ENCODE data around the gene CPED1. TPM values are rescaled to one million over a fixed set of nuclear protein-coding genes. Genes with fewer than 3 reads are reported as not detected.

Gene CPED1
- total RNA-seq, 1 experiment from 2014 or later = 1.8 TPM

DNA sequence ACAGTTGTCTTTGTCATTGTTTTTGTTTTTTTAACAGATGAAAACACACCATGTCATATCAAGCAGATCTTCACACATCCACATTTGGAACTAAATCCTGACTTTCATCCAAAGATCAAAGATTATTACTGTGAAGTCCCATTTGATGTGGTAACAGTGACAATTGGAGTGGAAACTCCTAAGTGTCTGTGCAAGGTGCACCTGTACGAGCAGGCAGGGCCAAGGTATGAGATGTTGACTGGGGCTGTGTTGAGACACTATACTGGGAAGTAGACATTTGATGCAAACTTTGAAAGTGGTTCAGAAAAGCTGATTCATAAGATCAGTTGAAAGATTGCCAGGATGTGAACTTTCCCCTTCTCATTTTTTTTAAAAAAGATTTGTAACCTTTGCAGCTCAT, 152.3 kb downstream of the CPED1 start:
- no peaks in the 10 kb centered on the region for H4K20me1 ChIP-seq (ENCODE audit: low read length)
- no peaks in the 10 kb centered on the region for H3K36me3 ChIP-seq (ENCODE audit: low read depth, low read length)
- ATAC-seq = no peak
- no peaks in the 10 kb centered on the region for H3F3A ChIP-seq (ENCODE audit: low read length, unreplicated experiment)
- BruUV-seq (replicated peaks) = no TSS peak
- H3K27me3 ChIP-seq (ENCODE audit: low read length) = no peaks in the 10 kb centered on the region
- CTCF ChIA-PET = no interaction called here
- H3K9me3 ChIP-seq (ENCODE audit: low read length) = no peaks in the 10 kb centered on the region
- POLR2A ChIA-PET (ENCODE audit: unreplicated experiment) = no interaction called here
- TF ChIP-seq, protein P1, sequence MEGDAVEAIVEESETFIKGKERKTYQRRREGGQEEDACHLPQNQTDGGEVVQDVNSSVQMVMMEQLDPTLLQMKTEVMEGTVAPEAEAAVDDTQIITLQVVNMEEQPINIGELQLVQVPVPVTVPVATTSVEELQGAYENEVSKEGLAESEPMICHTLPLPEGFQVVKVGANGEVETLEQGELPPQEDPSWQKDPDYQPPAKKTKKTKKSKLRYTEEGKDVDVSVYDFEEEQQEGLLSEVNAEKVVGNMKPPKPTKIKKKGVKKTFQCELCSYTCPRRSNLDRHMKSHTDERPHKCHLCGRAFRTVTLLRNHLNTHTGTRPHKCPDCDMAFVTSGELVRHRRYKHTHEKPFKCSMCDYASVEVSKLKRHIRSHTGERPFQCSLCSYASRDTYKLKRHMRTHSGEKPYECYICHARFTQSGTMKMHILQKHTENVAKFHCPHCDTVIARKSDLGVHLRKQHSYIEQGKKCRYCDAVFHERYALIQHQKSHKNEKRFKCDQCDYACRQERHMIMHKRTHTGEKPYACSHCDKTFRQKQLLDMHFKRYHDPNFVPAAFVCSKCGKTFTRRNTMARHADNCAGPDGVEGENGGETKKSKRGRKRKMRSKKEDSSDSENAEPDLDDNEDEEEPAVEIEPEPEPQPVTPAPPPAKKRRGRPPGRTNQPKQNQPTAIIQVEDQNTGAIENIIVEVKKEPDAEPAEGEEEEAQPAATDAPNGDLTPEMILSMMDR (conservative IDR thresholded peaks at IDR 0.05; ENCODE audit: low read depth, low read length) = no peak
- TF ChIP-seq EZH2phosphoT487 (IDR thresholded peaks at IDR 0.05; ENCODE audit: borderline replicate concordance, low read length) = no peak
- no peak for TF ChIP-seq EZH2 (IDR thresholded peaks at IDR 0.05; ENCODE audit: low read length, unreplicated experiment)
- no peak overlapping the region for H3K4me2 ChIP-seq (ENCODE audit: low read length)
- H3K4me1 ChIP-seq (ENCODE audit: insufficient read depth, low read length) = no peaks in the 10 kb centered on the region
- H2AFZ ChIP-seq (ENCODE audit: low read length) = no peak overlapping the region
- DNase-seq = no peak
- H3K79me2 ChIP-seq (ENCODE audit: low read length) = no peaks in the 10 kb centered on the region
- no peak overlapping the region for H3K27ac ChIP-seq (ENCODE audit: low read length)
- H3K9me2 ChIP-seq (replicated peaks; ENCODE audit: low read length) = no peaks in the 10 kb centered on the region
- no peak overlapping the region for H3K9ac ChIP-seq (ENCODE audit: low read length)
- H3K4me3 ChIP-seq (ENCODE audit: low read length) = no peak overlapping the region
- intact Hi-C loops (cut with micrococcal nuclease) = loop anchor here (5.0 kb wide), 1 partner anchor 857 kb away; no protein-coding TSS in a partner anchor

DNA sequence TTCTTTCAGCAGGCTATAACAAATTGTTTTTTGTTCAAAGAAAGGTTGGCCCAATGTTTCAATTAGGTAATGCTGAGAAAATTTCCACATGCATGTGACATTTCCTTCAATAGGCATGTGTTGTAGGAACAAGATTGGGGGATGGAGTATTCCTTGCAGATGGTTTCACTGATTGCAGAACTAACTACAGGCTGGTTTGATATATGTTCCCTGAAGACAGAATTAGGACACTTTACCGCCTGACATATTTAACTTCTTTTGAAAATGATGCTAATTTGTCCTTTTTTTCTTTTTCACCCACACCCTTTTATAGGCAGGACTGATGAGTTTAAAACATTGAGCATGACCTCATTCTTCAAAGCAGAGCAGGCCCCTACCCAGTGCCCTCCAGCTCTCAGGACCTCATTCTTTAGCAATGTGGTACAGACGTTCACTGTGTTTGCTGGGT, 163.3 kb downstream of the CPED1 start:
- H3K9me3 ChIP-seq (ENCODE audit: low read length) = no peaks in the 10 kb centered on the region
- no peak overlapping the region for H3K4me2 ChIP-seq (ENCODE audit: low read length)
- intact Hi-C loops (cut with micrococcal nuclease) = no loop called here
- no peaks in the 10 kb centered on the region for H3K79me2 ChIP-seq (ENCODE audit: low read length)
- DNase-seq (no peak), ATAC-seq (no peak)
- H3K27ac ChIP-seq (ENCODE audit: low read length) = no peak overlapping the region
- ChIA-PET POLR2A (ENCODE audit: unreplicated experiment) (no interaction called here), CTCF (no interaction called here)
- no peak overlapping the region for H3K4me3 ChIP-seq (ENCODE audit: low read length)
- no peak for TF ChIP-seq EZH2 (IDR thresholded peaks at IDR 0.05; ENCODE audit: low read length, unreplicated experiment)
- TF ChIP-seq, protein P1 (conservative IDR thresholded peaks at IDR 0.05; ENCODE audit: low read depth, low read length) = no peak
- TF ChIP-seq EZH2phosphoT487 (IDR thresholded peaks at IDR 0.05; ENCODE audit: borderline replicate concordance, low read length) = no peak
- no peak overlapping the region for H3K9ac ChIP-seq (ENCODE audit: low read length)
- 0 out of 2 replicates have a peak, but pooled peaks cover 3% of the 10 kb centered on the region for H3K27me3 ChIP-seq (ENCODE audit: low read length)
- BruUV-seq (replicated peaks) = no TSS peak
- H4K20me1 ChIP-seq (ENCODE audit: low read length) = no peaks in the 10 kb centered on the region
- no peak overlapping the region for H2AFZ ChIP-seq (ENCODE audit: low read length)
- no peaks in the 10 kb centered on the region for H3K4me1 ChIP-seq (ENCODE audit: insufficient read depth, low read length)
- H3K9me2 ChIP-seq (replicated peaks; ENCODE audit: low read length) = no peaks in the 10 kb centered on the region
- no peaks in the 10 kb centered on the region for H3K36me3 ChIP-seq (ENCODE audit: low read depth, low read length)
- H3F3A ChIP-seq (ENCODE audit: low read length, unreplicated experiment) = no peaks in the 10 kb centered on the region

DNA sequence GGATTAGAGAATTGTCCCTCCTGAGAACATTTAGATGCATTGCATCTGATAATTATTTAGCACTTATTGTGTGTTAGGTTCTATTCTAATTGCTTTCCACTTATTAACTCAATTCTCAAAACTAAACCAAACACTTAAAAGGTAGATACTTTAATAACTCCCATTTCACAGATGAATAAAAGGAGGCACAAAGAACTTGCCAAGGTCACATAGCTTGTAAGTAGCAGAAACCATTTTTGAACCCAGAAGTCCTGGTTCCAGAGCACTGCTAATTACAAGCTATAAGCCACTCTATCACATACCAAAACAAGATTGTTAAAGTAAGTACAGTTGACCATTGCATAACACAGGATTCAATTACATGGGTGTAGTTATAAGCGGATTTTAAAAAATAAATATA, 164.9 kb downstream of the CPED1 start:
- TF ChIP-seq EZH2phosphoT487 (IDR thresholded peaks at IDR 0.05; ENCODE audit: borderline replicate concordance, low read length) (no peak), EZH2 (IDR thresholded peaks at IDR 0.05; ENCODE audit: low read length, unreplicated experiment) (no peak)
- TF ChIP-seq, protein P1 (conservative IDR thresholded peaks at IDR 0.05; ENCODE audit: low read depth, low read length) = no peak
- Histone ChIP-seq H3K4me2 (ENCODE audit: low read length) (no peak overlapping the region), H4K20me1 (ENCODE audit: low read length) (no peaks in the 10 kb centered on the region), H3K4me1 (ENCODE audit: insufficient read depth, low read length) (no peaks in the 10 kb centered on the region), H3K9me3 (ENCODE audit: low read length) (no peaks in the 10 kb centered on the region), H3K4me3 (ENCODE audit: low read length) (no peak overlapping the region), H3K79me2 (ENCODE audit: low read length) (no peaks in the 10 kb centered on the region), H3K9me2 (replicated peaks; ENCODE audit: low read length) (no peaks in the 10 kb centered on the region), H3K9ac (ENCODE audit: low read length) (no peak overlapping the region), H3K36me3 (ENCODE audit: low read depth, low read length) (no peaks in the 10 kb centered on the region), H3K27ac (ENCODE audit: low read length) (no peak overlapping the region), H2AFZ (ENCODE audit: low read length) (no peak overlapping the region), H3K27me3 (ENCODE audit: low read length) (no peaks in the 10 kb centered on the region), H3F3A (ENCODE audit: low read length, unreplicated experiment) (no peaks in the 10 kb centered on the region)
- no TSS peak for BruUV-seq (replicated peaks)
- CTCF ChIA-PET = no interaction called here
- intact Hi-C loops (cut with micrococcal nuclease) = no loop called here
- no peak for DNase-seq
- ATAC-seq = no peak
- POLR2A ChIA-PET (ENCODE audit: unreplicated experiment) = no interaction called here

Data from PC-3 (cell line).